Fibroblast of lung (primary cell): ENCODE results near the gene PAEP. TPM values are rescaled to one million over a fixed set of nuclear protein-coding genes. Genes with fewer than 3 reads are reported as not detected.

Source experiments
- DNase-seq, 2 donors: peaks; one replicate each; pipeline versions ENCODE4 v3.0.0 to v3.0.0-alpha.2; 2010; ENCODE audit warnings: low read depth in 2 of 2
- H2AFZ ChIP-seq: 2 replicates; pipeline ENCODE4 v1.5.1; 2012; ENCODE audit warnings: low read length, control low read depth, inconsistent platforms
- H3K27ac ChIP-seq: 2 replicates; pipeline ENCODE4 v1.5.1; 2011; ENCODE audit warnings: low read length, control low read depth; ENCODE audit not compliant: insufficient read depth
- H3K27me3 ChIP-seq: 2 replicates; pipeline ENCODE4 v1.5.1; 2011; ENCODE audit warnings: mild to moderate bottlenecking, low read length; ENCODE audit not compliant: control insufficient read depth, insufficient read depth
- H3K36me3 ChIP-seq: 2 replicates; pipeline ENCODE4 v1.5.1; 2011; ENCODE audit warnings: low read length; ENCODE audit not compliant: control insufficient read depth, insufficient read depth
- H3K4me1 ChIP-seq: 2 replicates; pipeline ENCODE4 v1.5.1; 2011; ENCODE audit warnings: low read length; ENCODE audit not compliant: control insufficient read depth, insufficient read depth; ENCODE audit errors: extremely low read depth
- H3K4me2 ChIP-seq: 2 replicates; pipeline ENCODE4 v1.5.1; 2011; ENCODE audit warnings: low read length, control low read depth; ENCODE audit not compliant: insufficient read depth; ENCODE audit errors: extremely low read depth
- H3K4me3 ChIP-seq, 4 experiments: fragments of 200-600 bp in 1 of 4; sonication (generic) in 1 of 4; replicated peaks in 1 of 4; 2 replicates each; pipeline ENCODE4 v1.5.1; 2011 to 2016; ENCODE audit warnings: low read length in 4 of 4, low read depth in 3 of 4, mild to moderate bottlenecking in 3 of 4, control low read depth in 2 of 4, inconsistent platforms in 1 of 4, mixed read lengths in 1 of 4; ENCODE audit not compliant: insufficient read depth in 1 of 4; ENCODE audit errors: control extremely low read depth in 1 of 4
- H3K79me2 ChIP-seq: 2 replicates; pipeline ENCODE4 v1.5.1; 2012; ENCODE audit warnings: mild to moderate bottlenecking, low read length, inconsistent platforms; ENCODE audit not compliant: control insufficient read depth, insufficient read depth
- H3K9ac ChIP-seq: 2 replicates; pipeline ENCODE4 v1.5.1; 2011; ENCODE audit warnings: mild to moderate bottlenecking, low read length, control low read depth; ENCODE audit not compliant: insufficient read depth
- H3K9me3 ChIP-seq: 2 replicates; pipeline ENCODE4 v1.5.1; 2012; ENCODE audit warnings: low read depth, low read length; ENCODE audit not compliant: control insufficient read depth, insufficient read depth
- H4K20me1 ChIP-seq: 2 replicates; pipeline ENCODE4 v1.5.1; 2011; ENCODE audit warnings: low read length; ENCODE audit not compliant: control insufficient read depth, insufficient read depth; ENCODE audit errors: extremely low read depth
- CTCF ChIP-seq, 2 donors: IDR thresholded peaks in 1 of 2; conservative IDR thresholded peaks in 1 of 2; 1 replicate in 1 of 2; 2 replicates in 1 of 2; pipeline ENCODE4 v1.5.1; 2011 to 2012; ENCODE audit warnings: low read length in 2 of 2, control low read depth in 1 of 2, inconsistent platforms in 1 of 2, low read depth in 1 of 2, mild to moderate bottlenecking in 1 of 2
- EZH2 ChIP-seq: IDR thresholded peaks from 2 replicates; pipeline ENCODE4 v1.5.1; 2012; ENCODE audit warnings: low read length, control low read depth, mild to moderate bottlenecking; ENCODE audit errors: missing control alignments
- polyA plus RNA-seq, 2 donors: library from polyadenylated mRNA; depleted of rRNA in 1 of 2; stranded (reverse) in 1 of 2; unstranded in 1 of 2; fragments of >200 nt; gene quantifications; 2 replicates each; pipeline ENCODE4 v1.2.1, GENCODE V29; 2011 to 2012; ENCODE audit warnings: missing spikeins in 1 of 2
- total RNA-seq: library from RNA; depleted of rRNA; stranded (reverse); fragments of >200 nt; gene quantifications from 2 replicates; pipeline ENCODE4 v1.2.1, GENCODE V29; 2014

Gene PAEP
- total and polyA plus RNA-seq, 2 donors (not counting 1 experiment from before 2014, with no cell fraction given): not detected

- Histone ChIP-seq H2AFZ (no peak overlapping the region), H3K27ac (no peak overlapping the region), H3K9ac (no peak overlapping the region), H4K20me1 (no peaks in the 10 kb centered on the region), H3K4me2 (no peak overlapping the region), H3K79me2 (no peaks in the 10 kb centered on the region), H3K4me3 (no peak overlapping the region), H3K4me1 (no peaks in the 10 kb centered on the region), H3K9me3 (no peaks in the 10 kb centered on the region), H3K27me3 (no peaks in the 10 kb centered on the region), H3K36me3 (no peaks in the 10 kb centered on the region)
- TF ChIP-seq EZH2 (no peak), CTCF (conservative IDR thresholded peaks at IDR 0.05 in 1 of 2, IDR thresholded peaks at IDR 0.05 in 1 of 2; ENCODE audit: low read depth in 1 of 2, low read length in 2 of 2) (no peak)
- DNase-seq: no peak
Measured at GRCh38 chr9:135579356-135579755, 17.8 kb downstream of the PAEP start.

DNA sequence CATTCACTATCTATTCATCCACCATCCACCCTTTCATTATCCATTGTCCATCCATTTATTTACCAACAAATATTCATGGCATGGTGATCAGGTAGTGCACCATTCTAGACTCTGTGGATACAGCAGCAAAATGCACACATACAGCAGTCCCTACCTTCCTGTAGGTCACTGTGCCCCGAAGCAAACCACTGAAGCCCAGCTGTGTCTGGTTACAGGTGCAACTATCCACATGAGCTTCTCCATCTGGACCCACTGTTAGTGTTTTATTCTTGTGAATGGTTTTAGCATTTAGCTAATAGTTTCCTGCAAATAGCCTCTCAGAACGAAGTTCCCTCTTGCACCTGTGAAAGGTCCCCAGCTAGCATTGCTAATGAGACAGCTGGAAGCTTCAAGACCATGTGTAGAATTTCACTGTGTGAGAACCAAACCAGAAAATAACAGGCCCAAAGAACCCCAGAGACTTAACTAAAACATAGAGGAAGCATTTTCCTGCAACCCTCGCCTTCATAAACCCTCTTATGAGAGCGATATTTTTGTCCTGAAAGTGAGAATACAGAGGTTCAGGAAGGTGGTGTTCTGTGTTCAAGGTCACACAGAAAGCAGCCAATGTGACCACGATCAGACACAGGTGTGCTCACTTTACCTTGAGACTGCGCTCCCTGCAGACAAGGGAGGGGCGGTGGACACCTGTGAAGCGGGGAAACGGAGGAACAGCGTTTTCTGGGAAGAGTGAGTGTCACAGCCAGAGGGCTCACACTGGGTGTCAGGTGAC is 18.5 kb downstream of the PAEP start:
- TF ChIP-seq EZH2 (no peak), CTCF (conservative IDR thresholded peaks at IDR 0.05 in 1 of 2, IDR thresholded peaks at IDR 0.05 in 1 of 2; ENCODE audit: low read depth in 1 of 2, low read length in 2 of 2) (no peak)
- Histone ChIP-seq H3K79me2 (no peaks in the 10 kb centered on the region), H2AFZ (no peak overlapping the region), H3K9me3 (no peaks in the 10 kb centered on the region), H3K4me3 (no peak overlapping the region), H3K36me3 (no peaks in the 10 kb centered on the region), H3K4me1 (no peaks in the 10 kb centered on the region), H3K4me2 (no peak overlapping the region), H4K20me1 (no peaks in the 10 kb centered on the region), H3K27me3 (no peaks in the 10 kb centered on the region), H3K9ac (no peak overlapping the region), H3K27ac (no peak overlapping the region)
- DNase-seq: no peak

GRCh38 chr9:135580664-135581380 is 19.3 kb downstream of the PAEP start:
- Histone ChIP-seq H3K27me3 (no peaks in the 10 kb centered on the region), H3K4me3 (no peak overlapping the region), H3K4me1 (no peaks in the 10 kb centered on the region), H2AFZ (no peak overlapping the region), H3K36me3 (no peaks in the 10 kb centered on the region), H3K4me2 (no peak overlapping the region), H3K9me3 (no peaks in the 10 kb centered on the region), H3K27ac (no peak overlapping the region), H3K79me2 (no peaks in the 10 kb centered on the region), H4K20me1 (no peaks in the 10 kb centered on the region), H3K9ac (no peak overlapping the region)
- no peak for DNase-seq
- TF ChIP-seq CTCF (conservative IDR thresholded peaks at IDR 0.05 in 1 of 2, IDR thresholded peaks at IDR 0.05 in 1 of 2; ENCODE audit: low read depth in 1 of 2, low read length in 2 of 2) (no peak), EZH2 (no peak)
